Measurements from ENCODE around the gene CLIP1.
"Not testable (repeated sequence)": the region's sequence is repeated elsewhere in the genome, so short reads cannot be mapped to it uniquely, and the experiment has no call there.

The CLIP1 gene

DNA sequence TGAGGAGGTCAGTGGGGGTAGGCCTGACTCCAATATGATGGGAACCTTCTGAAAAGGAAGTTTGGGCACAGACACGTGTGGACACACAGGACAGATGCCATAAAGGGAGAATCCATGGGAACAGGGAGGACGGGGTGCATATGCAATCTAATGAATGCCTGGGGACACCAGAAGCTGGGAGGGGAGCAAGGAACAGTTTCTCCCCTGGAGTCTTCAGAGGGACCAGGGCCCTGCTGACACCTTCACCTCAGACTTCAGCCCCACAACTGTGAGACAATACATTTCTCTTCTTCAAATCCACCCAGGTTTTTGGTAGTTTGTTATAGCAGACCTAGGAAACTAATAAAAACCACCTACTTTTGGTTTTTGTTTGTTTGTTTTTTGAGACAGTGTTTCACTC is 35.2 kb upstream of the CLIP1 start:
- Histone ChIP-seq H3K9ac (ENCODE audit: low read length) (no peak overlapping the region), H3K36me3 (ENCODE audit: control insufficient read depth, low read depth, low read length) (no peaks in the 10 kb centered on the region), H3K27ac (ENCODE audit: low read length) (no peak overlapping the region), H3K9me3 (ENCODE audit: control insufficient read depth, low read depth, low read length) (no peaks in the 10 kb centered on the region), H3K4me3 (ENCODE audit: low read length) (no peak overlapping the region), H3K4me1 (ENCODE audit: control insufficient read depth, low read depth, low read length) (no peaks in the 10 kb centered on the region), H3K27me3 (ENCODE audit: control insufficient read depth, insufficient read depth, low read length) (no peaks in the 10 kb centered on the region)

DNA sequence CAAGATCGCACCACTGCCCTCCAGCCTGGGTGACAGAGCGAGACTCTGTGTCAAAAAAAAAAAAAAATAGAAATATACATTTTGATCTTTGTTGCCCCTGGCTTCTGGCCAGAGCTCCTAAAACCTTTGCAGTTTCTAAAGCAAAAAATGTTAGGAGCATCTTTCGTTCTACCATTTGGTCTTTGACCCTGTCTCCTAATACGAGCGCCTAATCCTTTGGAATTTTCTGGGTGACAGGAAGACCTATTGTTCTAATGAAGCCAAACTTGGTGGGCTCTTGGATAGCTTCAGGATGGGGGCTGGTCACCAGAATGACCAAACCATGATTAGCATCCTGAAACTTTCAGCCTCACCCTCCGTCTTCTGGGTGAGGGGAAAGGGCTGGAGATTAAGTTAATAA is 32.3 kb upstream of the CLIP1 start:
- no peaks in the 10 kb centered on the region for H3K27me3 ChIP-seq (ENCODE audit: control insufficient read depth, insufficient read depth, low read length)
- no peaks in the 10 kb centered on the region for H3K4me1 ChIP-seq (ENCODE audit: control insufficient read depth, low read depth, low read length)
- H3K9me3 ChIP-seq (ENCODE audit: control insufficient read depth, low read depth, low read length), result no peaks in the 10 kb centered on the region
- H3K9ac ChIP-seq (ENCODE audit: low read length), result no peak overlapping the region
- no peak overlapping the region for H3K4me3 ChIP-seq (ENCODE audit: low read length)
- no peak overlapping the region for H3K27ac ChIP-seq (ENCODE audit: low read length)
- no peaks in the 10 kb centered on the region for H3K36me3 ChIP-seq (ENCODE audit: control insufficient read depth, low read depth, low read length)

DNA sequence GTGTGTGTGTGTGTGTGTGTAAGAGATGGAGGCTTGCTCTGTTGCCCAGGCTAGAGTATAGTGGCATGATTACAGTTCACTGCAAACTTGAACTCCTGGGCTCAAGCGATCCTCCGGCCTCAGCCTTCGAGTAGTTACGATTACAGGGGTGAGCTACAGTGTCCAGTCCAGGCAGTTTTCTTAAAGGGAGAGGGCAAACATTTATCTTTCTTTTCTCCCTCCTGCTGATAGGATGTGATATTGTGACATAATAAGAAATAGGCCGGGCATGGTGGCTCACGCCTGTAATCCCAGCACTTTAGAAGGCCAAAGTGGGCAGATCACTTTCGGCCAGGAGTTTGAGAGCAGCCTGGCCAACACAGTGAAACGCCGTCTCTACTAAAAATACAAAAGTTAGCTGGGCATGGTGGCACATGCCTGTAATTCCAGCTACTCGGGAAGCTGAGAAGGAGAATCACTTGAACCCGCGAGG is 31.8 kb upstream of the CLIP1 start:
- Histone ChIP-seq H3K4me1 (ENCODE audit: control insufficient read depth, low read depth, low read length) (no peaks in the 10 kb centered on the region), H3K27ac (ENCODE audit: low read length) (no peak overlapping the region), H3K36me3 (ENCODE audit: control insufficient read depth, low read depth, low read length) (no peaks in the 10 kb centered on the region), H3K4me3 (ENCODE audit: low read length) (no peak overlapping the region), H3K9me3 (ENCODE audit: control insufficient read depth, low read depth, low read length) (no peaks in the 10 kb centered on the region), H3K9ac (ENCODE audit: low read length) (no peak overlapping the region), H3K27me3 (ENCODE audit: control insufficient read depth, insufficient read depth, low read length) (no peaks in the 10 kb centered on the region)

DNA sequence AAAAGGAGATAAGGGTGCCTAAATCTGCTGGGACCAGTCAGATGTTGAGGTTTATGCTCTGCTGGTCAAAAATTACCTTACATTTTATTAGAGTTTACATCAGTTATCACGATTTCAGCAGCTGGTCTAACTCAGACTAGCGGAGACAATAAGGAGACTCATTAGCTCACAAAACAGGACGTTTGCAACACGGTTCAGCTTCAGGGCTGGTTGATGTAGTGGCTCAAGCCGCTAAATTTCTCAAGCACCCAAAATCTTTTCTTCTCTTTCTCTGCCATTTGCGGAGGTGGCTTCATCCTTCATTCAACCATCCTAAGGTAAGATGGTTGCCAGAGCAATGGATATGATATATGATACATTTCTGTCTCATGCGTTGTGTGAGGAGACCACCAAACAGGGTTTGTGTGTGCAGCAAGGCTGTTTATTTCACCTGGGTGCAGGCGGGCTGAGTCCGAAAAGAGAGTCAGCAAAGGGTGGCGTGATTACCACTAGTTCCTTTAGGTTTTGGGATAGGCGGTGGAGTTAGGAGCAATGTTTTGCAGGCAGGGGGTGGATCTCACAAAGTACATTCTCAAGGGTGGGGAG is 30.3 kb upstream of the CLIP1 start:
- no peak overlapping the region for H3K27ac ChIP-seq (ENCODE audit: low read length)
- no peaks in the 10 kb centered on the region for H3K36me3 ChIP-seq (ENCODE audit: control insufficient read depth, low read depth, low read length)
- H3K4me3 ChIP-seq (ENCODE audit: low read length), result no peak overlapping the region
- no peaks in the 10 kb centered on the region for H3K9me3 ChIP-seq (ENCODE audit: control insufficient read depth, low read depth, low read length)
- no peaks in the 10 kb centered on the region for H3K27me3 ChIP-seq (ENCODE audit: control insufficient read depth, insufficient read depth, low read length)
- no peaks in the 10 kb centered on the region for H3K4me1 ChIP-seq (ENCODE audit: control insufficient read depth, low read depth, low read length)
- no peak overlapping the region for H3K9ac ChIP-seq (ENCODE audit: low read length)

DNA sequence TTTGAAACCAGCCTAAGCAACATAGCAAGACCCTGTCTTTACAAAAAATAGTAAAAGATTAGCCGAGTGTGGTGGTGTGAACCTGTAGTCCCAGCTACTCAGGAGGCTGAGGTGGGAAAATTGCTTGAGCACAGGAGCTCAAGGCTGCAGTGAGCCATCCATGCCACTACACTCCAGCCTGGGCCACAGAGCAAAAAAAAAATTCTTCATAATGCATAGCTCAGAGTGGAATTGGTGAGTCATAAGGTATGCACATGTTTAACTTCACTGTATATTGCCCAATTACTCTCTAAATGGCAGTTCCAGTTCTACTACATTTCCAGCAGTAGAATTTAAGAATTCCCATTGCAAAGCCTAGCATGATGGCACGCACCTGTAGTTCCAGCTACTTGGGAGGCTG is 26.8 kb upstream of the CLIP1 start:
- Histone ChIP-seq H3K4me1 (ENCODE audit: control insufficient read depth, low read depth, low read length) (no peaks in the 10 kb centered on the region), H3K4me3 (ENCODE audit: low read length) (no peak overlapping the region), H3K9ac (ENCODE audit: low read length) (no peak overlapping the region), H3K27ac (ENCODE audit: low read length) (no peak overlapping the region), H3K9me3 (ENCODE audit: control insufficient read depth, low read depth, low read length) (no peaks in the 10 kb centered on the region), H3K27me3 (ENCODE audit: control insufficient read depth, insufficient read depth, low read length) (no peaks in the 10 kb centered on the region), H3K36me3 (ENCODE audit: control insufficient read depth, low read depth, low read length) (no peaks in the 10 kb centered on the region)

DNA sequence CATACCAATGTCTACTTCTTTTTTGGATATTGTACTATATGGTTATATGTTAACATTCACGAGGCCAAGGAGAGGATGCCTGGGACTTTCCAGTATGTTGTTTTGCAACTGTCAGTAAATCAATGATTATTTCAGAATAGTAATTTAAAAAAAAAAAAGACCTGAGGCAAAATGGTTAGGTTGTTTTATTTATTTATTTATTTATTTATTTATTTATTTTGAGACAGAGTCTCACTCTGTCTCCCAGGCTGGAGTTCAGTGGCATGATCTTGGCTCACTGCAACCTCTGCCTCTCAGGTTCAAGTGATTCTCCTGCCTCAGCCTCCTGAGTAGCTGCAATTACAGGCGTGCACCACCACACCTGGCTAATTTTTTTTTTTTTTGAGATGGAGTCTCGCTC is 25.4 kb upstream of the CLIP1 start:
- H3K36me3 ChIP-seq (ENCODE audit: control insufficient read depth, low read depth, low read length); H3K27me3 ChIP-seq (ENCODE audit: control insufficient read depth, insufficient read depth, low read length); H3K4me3 ChIP-seq (ENCODE audit: low read length); H3K4me1 ChIP-seq (ENCODE audit: control insufficient read depth, low read depth, low read length); H3K27ac ChIP-seq (ENCODE audit: low read length); H3K9me3 ChIP-seq (ENCODE audit: control insufficient read depth, low read depth, low read length); H3K9ac ChIP-seq (ENCODE audit: low read length): not testable (repeated sequence)

DNA sequence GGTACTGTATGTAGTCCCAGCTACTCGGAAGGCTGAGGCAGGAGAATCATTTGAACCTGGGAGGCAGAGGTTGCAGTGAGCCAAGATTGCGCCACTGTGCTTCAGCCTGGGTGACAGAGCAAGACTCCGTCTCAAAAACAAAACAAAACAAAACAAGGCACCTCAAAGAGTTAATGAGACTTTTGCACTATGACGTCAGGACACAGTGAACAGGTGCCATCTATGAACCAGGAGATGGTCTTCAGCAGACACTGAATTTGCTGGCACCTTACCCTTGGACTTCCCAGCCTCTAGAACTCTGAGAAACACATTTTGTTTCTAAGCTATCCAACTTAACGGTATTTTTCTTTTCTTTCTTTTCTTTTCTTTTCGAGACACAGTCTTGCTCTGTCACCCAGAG is 23.9 kb upstream of the CLIP1 start:
- H3K9ac ChIP-seq (ENCODE audit: low read length); H3K4me3 ChIP-seq (ENCODE audit: low read length); H3K27me3 ChIP-seq (ENCODE audit: control insufficient read depth, insufficient read depth, low read length); H3K36me3 ChIP-seq (ENCODE audit: control insufficient read depth, low read depth, low read length); H3K4me1 ChIP-seq (ENCODE audit: control insufficient read depth, low read depth, low read length); H3K9me3 ChIP-seq (ENCODE audit: control insufficient read depth, low read depth, low read length); H3K27ac ChIP-seq (ENCODE audit: low read length): not testable (repeated sequence)

DNA sequence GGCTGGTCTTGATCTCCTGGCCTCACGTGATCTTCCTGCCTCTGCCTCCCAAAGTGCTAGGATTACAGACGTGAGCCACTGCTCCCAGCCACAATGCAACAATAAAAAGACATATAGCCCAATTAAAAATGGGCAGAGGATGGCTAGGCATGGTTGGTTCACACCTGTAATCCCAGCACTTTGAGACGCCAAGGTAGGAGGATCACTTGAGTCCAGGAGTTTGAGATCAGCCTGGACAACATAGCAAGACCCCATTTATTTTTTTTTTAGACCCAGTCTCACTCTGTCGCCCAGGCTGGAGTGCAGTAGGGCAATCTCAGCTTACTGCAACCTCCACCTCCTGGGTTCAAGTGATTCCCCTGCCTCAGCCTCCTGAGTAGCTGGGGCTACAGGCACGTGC is 21.6 kb upstream of the CLIP1 start:
- H3K36me3 ChIP-seq (ENCODE audit: control insufficient read depth, low read depth, low read length); H3K9me3 ChIP-seq (ENCODE audit: control insufficient read depth, low read depth, low read length); H3K27me3 ChIP-seq (ENCODE audit: control insufficient read depth, insufficient read depth, low read length); H3K27ac ChIP-seq (ENCODE audit: low read length); H3K4me3 ChIP-seq (ENCODE audit: low read length); H3K4me1 ChIP-seq (ENCODE audit: control insufficient read depth, low read depth, low read length); H3K9ac ChIP-seq (ENCODE audit: low read length): not testable (repeated sequence)

DNA sequence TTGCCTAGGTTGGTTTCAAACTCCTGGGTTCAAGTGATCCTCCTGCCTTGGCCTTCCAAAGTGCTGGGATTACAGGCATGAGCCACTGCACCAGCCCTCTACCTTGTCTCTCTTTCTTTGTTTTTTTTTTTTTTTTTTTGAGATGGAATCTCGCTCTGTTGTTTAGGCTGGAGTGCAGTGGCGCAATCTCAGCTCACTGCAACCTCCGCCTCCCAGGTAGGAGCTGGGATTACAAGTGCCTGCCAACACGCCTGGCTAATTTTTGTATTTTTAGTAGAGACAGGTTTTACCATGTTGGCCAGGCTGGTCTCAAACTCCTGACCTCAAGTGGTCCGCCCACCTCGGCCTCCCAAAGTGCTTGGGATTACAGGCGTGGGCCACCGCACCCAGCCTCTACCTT is 16.4 kb upstream of the CLIP1 start:
- H3K9ac ChIP-seq (ENCODE audit: low read length); H3K36me3 ChIP-seq (ENCODE audit: control insufficient read depth, low read depth, low read length); H3K4me3 ChIP-seq (ENCODE audit: low read length); H3K27me3 ChIP-seq (ENCODE audit: control insufficient read depth, insufficient read depth, low read length); H3K4me1 ChIP-seq (ENCODE audit: control insufficient read depth, low read depth, low read length); H3K27ac ChIP-seq (ENCODE audit: low read length); H3K9me3 ChIP-seq (ENCODE audit: control insufficient read depth, low read depth, low read length): not testable (repeated sequence)

DNA sequence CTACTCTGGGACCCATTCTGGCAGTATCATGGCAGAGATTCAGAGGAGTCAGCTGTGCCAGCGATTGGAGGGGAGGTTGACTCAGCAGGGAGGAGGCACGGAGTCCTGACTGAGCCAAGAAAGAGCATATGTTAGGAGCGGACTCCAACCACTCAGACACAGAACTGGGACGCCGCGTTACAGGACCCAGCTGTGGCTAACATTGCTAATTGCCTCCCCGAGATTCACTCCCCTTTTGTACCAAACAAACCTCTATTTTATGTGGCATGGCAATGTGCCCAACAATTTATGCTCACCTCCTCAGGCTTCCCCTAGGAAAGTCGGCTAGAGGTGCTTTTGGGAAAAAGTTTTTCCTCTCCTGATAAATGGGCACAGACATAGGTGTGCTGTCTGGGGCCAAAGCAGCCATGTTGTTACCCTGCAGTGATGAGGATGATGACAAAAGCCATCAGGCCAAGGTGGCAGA is 15.2 kb upstream of the CLIP1 start:
- no peak overlapping the region for H3K27ac ChIP-seq (ENCODE audit: low read length)
- no peaks in the 10 kb centered on the region for H3K4me1 ChIP-seq (ENCODE audit: control insufficient read depth, low read depth, low read length)
- no peaks in the 10 kb centered on the region for H3K36me3 ChIP-seq (ENCODE audit: control insufficient read depth, low read depth, low read length)
- no peaks in the 10 kb centered on the region for H3K9me3 ChIP-seq (ENCODE audit: control insufficient read depth, low read depth, low read length)
- H3K4me3 ChIP-seq (ENCODE audit: low read length), result no peak overlapping the region
- no peaks in the 10 kb centered on the region for H3K27me3 ChIP-seq (ENCODE audit: control insufficient read depth, insufficient read depth, low read length)
- H3K9ac ChIP-seq (ENCODE audit: low read length), result no peak overlapping the region

DNA sequence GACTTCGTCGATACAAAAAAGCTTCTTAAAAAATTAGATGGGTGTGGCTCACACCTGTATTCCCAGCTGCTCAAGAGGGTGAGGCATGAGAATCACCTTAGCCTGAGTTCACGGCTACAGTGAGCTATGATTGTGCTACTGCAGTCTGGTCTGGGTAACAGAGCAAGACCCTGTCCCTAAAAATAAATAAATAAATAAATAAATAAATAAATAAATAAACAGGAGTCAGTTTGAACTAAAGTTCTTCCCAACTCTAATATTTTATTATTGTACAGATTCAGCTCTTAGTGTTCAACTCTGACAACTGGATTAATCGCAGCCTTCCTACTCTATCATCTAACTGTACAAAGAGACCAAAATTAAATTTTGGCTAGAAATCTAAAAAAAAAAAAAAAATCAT is 12.7 kb upstream of the CLIP1 start:
- H3K36me3 ChIP-seq (ENCODE audit: control insufficient read depth, low read depth, low read length), result no peaks in the 10 kb centered on the region
- H3K4me3 ChIP-seq (ENCODE audit: low read length), result no peak overlapping the region
- no peak overlapping the region for H3K9ac ChIP-seq (ENCODE audit: low read length)
- H3K27ac ChIP-seq (ENCODE audit: low read length), result no peak overlapping the region
- H3K4me1 ChIP-seq (ENCODE audit: control insufficient read depth, low read depth, low read length), result no peaks in the 10 kb centered on the region
- H3K27me3 ChIP-seq (ENCODE audit: control insufficient read depth, insufficient read depth, low read length), result no peaks in the 10 kb centered on the region
- no peaks in the 10 kb centered on the region for H3K9me3 ChIP-seq (ENCODE audit: control insufficient read depth, low read depth, low read length)

DNA sequence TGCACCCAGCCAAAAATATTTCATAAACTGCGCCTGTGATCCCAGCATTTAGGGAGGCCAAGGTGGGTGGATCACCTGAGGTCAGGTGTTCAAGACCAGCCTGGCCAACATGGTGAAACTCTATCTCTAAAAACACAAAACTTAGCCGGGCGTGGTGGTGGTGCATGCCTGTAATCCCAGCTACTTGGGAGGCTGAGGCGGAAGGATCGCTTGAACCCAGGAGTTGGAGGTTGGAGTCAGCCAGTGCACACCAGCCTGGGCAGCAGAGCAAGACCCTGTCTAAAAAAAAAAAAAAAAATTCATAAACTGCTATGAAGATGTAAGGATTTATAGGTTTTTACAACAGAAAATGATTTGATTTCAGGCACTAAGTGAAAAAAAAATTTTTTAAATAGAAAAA is 6.6 kb upstream of the CLIP1 start:
- H3K4me3 ChIP-seq (ENCODE audit: low read length); H3K27me3 ChIP-seq (ENCODE audit: control insufficient read depth, insufficient read depth, low read length); H3K9me3 ChIP-seq (ENCODE audit: control insufficient read depth, low read depth, low read length); H3K4me1 ChIP-seq (ENCODE audit: control insufficient read depth, low read depth, low read length); H3K36me3 ChIP-seq (ENCODE audit: control insufficient read depth, low read depth, low read length); H3K27ac ChIP-seq (ENCODE audit: low read length); H3K9ac ChIP-seq (ENCODE audit: low read length): not testable (repeated sequence)

Measured in iPS-18a (cell line).